ENCODE data around the gene SRSF9.
A peak's percentile ranks its signal among the peaks of the same experiment; 100 is the strongest.
"Not testable (repeated sequence)": the region's sequence is repeated elsewhere in the genome, so short reads cannot be mapped to it uniquely, and the experiment has no call there.

The SRSF9 gene

GRCh38 chr12:120446844-120447178 is 22.7 kb downstream of the SRSF9 start:
- DNase-seq: not testable (repeated sequence)

- DNase-seq: peak; percentile 77
Observed at GRCh38 chr12:120445911-120446843, 23.4 kb downstream of the SRSF9 start, which contains the start of the genes GATC and TRIAP1. Gene GATC (plus strand): TSS chr12:120446444. CDS start chr12:120446481, 37 bp downstream. Gene TRIAP1 (minus strand): TSS chr12:120446384. CDS start chr12:120446372, 12 bp downstream.

GRCh38 chr12:120444676-120445075 is 24.9 kb downstream of the SRSF9 start:
- DNase-seq: no peak

GRCh38 chr12:120439646-120440247 is 29.8 kb downstream of the SRSF9 start:
- DNase-seq: peak; percentile 52

- no peak for DNase-seq
Observed at GRCh38 chr12:120438495-120439198, 30.9 kb downstream of the SRSF9 start.

GRCh38 chr12:120437735-120438494 is 31.6 kb downstream of the SRSF9 start, which contains the start of gene COX6A1:
Gene COX6A1 (plus strand): TSS chr12:120438113. CDS start chr12:120438127, 14 bp downstream.
- peak; percentile 98 for DNase-seq

- DNase-seq: no peak
Observed at GRCh38 chr12:120432772-120433525, 36.6 kb downstream of the SRSF9 start.

GRCh38 chr12:120429368-120429767 is 40.2 kb downstream of the SRSF9 start:
- DNase-seq: no peak

- DNase-seq: no peak
Observed at GRCh38 chr12:120428597-120429229, 40.8 kb downstream of the SRSF9 start.

GRCh38 chr12:120425797-120426196 is 43.8 kb downstream of the SRSF9 start:
- DNase-seq: no peak

- DNase-seq: no peak
Observed at GRCh38 chr12:120422892-120423456, 46.6 kb downstream of the SRSF9 start.

GRCh38 chr12:120421701-120422100 is 47.8 kb downstream of the SRSF9 start:
- DNase-seq: no peak

- DNase-seq: no peak
Observed at GRCh38 chr12:120417917-120418580, 51.5 kb downstream of the SRSF9 start.

GRCh38 chr12:120416490-120417216 is 52.9 kb downstream of the SRSF9 start:
- DNase-seq: peak; percentile 54

GRCh38 chr12:120413901-120414695 is 55.5 kb downstream of the SRSF9 start:
- DNase-seq: no peak

GRCh38 chr12:120412421-120412820 is 57.1 kb downstream of the SRSF9 start:
- peak; percentile 38 for DNase-seq

Measured in NCI-H2171 (cell line).